Measurements from ENCODE around the gene MUC20. TPM values are rescaled to one million over a fixed set of nuclear protein-coding genes. Genes with fewer than 3 reads are reported as not detected.
"Not testable (repeated sequence)": the region's sequence is repeated elsewhere in the genome, so short reads cannot be mapped to it uniquely, and the experiment has no call there.

MUC20 gene
- total RNA-seq, 1 experiment from 2014 or later = not detected

GRCh38 chr3:195699860-195700259 lies 20.9 kb upstream of the MUC20 start:
- no peak overlapping the region for H3K4me3 ChIP-seq
- no peak overlapping the region for H3K27ac ChIP-seq
- peaks cover 6% of the 10 kb centered on the region for H3K36me3 ChIP-seq
- H3K27me3 ChIP-seq = no peaks in the 10 kb centered on the region
- no peaks in the 10 kb centered on the region for H3K9me3 ChIP-seq (replicated peaks)
- H3K4me1 ChIP-seq = peaks cover 11% of the 10 kb centered on the region
- DNase-seq = no peak

- Histone ChIP-seq H3K9me3 (replicated peaks) (no peaks in the 10 kb centered on the region), H3K27me3 (no peaks in the 10 kb centered on the region), H3K4me3 (no peak overlapping the region), H3K4me1 (peaks cover 11% of the 10 kb centered on the region), H3K36me3 (peaks cover 2% of the 10 kb centered on the region; the same call in 1 of the 2 replicates), H3K27ac (no peak overlapping the region)
- DNase-seq = no peak
These were observed 20.5 kb upstream of the MUC20 start for GRCh38 chr3:195700319-195700718.

- Histone ChIP-seq H3K27ac (no peak overlapping the region), H3K9me3 (replicated peaks) (no peaks in the 10 kb centered on the region), H3K4me1 (peaks cover 11% of the 10 kb centered on the region), H3K27me3 (no peaks in the 10 kb centered on the region), H3K36me3 (no peaks in the 10 kb centered on the region; the same call in 1 of the 2 replicates), H3K4me3 (no peak overlapping the region)
- no peak for DNase-seq
These were observed 19.5 kb upstream of the MUC20 start for GRCh38 chr3:195701042-195701915.

- H3K9me3 ChIP-seq (replicated peaks) = no peaks in the 10 kb centered on the region
- no peaks in the 10 kb centered on the region for H3K36me3 ChIP-seq
- H3K4me3 ChIP-seq = no peak overlapping the region
- no peaks in the 10 kb centered on the region for H3K27me3 ChIP-seq
- no peaks in the 10 kb centered on the region for H3K4me1 ChIP-seq
- no peak overlapping the region for H3K27ac ChIP-seq
- no peak for DNase-seq
These were observed 17.0 kb upstream of the MUC20 start for GRCh38 chr3:195703776-195704175.

GRCh38 chr3:195704433-195704999 lies 16.3 kb upstream of the MUC20 start:
- H3K4me1 ChIP-seq = no peaks in the 10 kb centered on the region
- no peak overlapping the region for H3K27ac ChIP-seq
- no peak for DNase-seq
- H3K36me3 ChIP-seq = no peaks in the 10 kb centered on the region
- no peak overlapping the region for H3K4me3 ChIP-seq
- no peaks in the 10 kb centered on the region for H3K27me3 ChIP-seq
- H3K9me3 ChIP-seq (replicated peaks) = no peaks in the 10 kb centered on the region

- Histone ChIP-seq H3K4me1 (no peaks in the 10 kb centered on the region), H3K36me3 (no peaks in the 10 kb centered on the region), H3K27ac (no peak overlapping the region), H3K4me3 (no peak overlapping the region), H3K9me3 (replicated peaks) (no peaks in the 10 kb centered on the region), H3K27me3 (no peaks in the 10 kb centered on the region)
- no peak for DNase-seq
These were observed 15.4 kb upstream of the MUC20 start for GRCh38 chr3:195705081-195705991.

- Histone ChIP-seq H3K4me1 (no peaks in the 10 kb centered on the region), H3K36me3 (no peaks in the 10 kb centered on the region), H3K27me3 (no peaks in the 10 kb centered on the region), H3K9me3 (replicated peaks) (no peaks in the 10 kb centered on the region), H3K27ac (no peak overlapping the region), H3K4me3 (no peak overlapping the region)
- no peak for DNase-seq
These were observed 12.7 kb upstream of the MUC20 start for GRCh38 chr3:195708061-195708460.

- Histone ChIP-seq H3K4me1 (no peaks in the 10 kb centered on the region), H3K4me3 (no peak overlapping the region), H3K36me3 (no peaks in the 10 kb centered on the region), H3K27me3 (no peaks in the 10 kb centered on the region), H3K27ac (no peak overlapping the region), H3K9me3 (replicated peaks) (no peaks in the 10 kb centered on the region)
- no peak for DNase-seq
These were observed 11.9 kb upstream of the MUC20 start for GRCh38 chr3:195708626-195709481.

GRCh38 chr3:195709676-195710085 lies 11.1 kb upstream of the MUC20 start:
- Histone ChIP-seq H3K27me3 (no peaks in the 10 kb centered on the region), H3K27ac (no peak overlapping the region), H3K4me1 (no peaks in the 10 kb centered on the region), H3K9me3 (replicated peaks) (no peaks in the 10 kb centered on the region), H3K36me3 (no peaks in the 10 kb centered on the region), H3K4me3 (no peak overlapping the region)
- no peak for DNase-seq

- H3K27ac ChIP-seq; DNase-seq; H3K9me3 ChIP-seq (replicated peaks); H3K4me1 ChIP-seq; H3K36me3 ChIP-seq; H3K27me3 ChIP-seq; H3K4me3 ChIP-seq: not testable (repeated sequence)
These were observed 10.5 kb upstream of the MUC20 start for GRCh38 chr3:195710126-195710905.

GRCh38 chr3:195711091-195711812 lies 9.5 kb upstream of the MUC20 start:
- not testable (repeated sequence) for H3K27me3 ChIP-seq; DNase-seq; H3K27ac ChIP-seq; H3K4me1 ChIP-seq; H3K4me3 ChIP-seq; H3K36me3 ChIP-seq; H3K9me3 ChIP-seq (replicated peaks)

GRCh38 chr3:195711813-195712534 lies 8.8 kb upstream of the MUC20 start:
- DNase-seq = no peak
- Histone ChIP-seq H3K36me3 (no peaks in the 10 kb centered on the region), H3K4me3 (no peak overlapping the region), H3K27ac (no peak overlapping the region), H3K27me3 (no peaks in the 10 kb centered on the region), H3K4me1 (no peaks in the 10 kb centered on the region), H3K9me3 (replicated peaks) (no peaks in the 10 kb centered on the region)

- not testable (repeated sequence) for H3K9me3 ChIP-seq (replicated peaks); H3K27ac ChIP-seq; DNase-seq; H3K36me3 ChIP-seq; H3K27me3 ChIP-seq; H3K4me3 ChIP-seq; H3K4me1 ChIP-seq
These were observed 8.3 kb upstream of the MUC20 start for GRCh38 chr3:195712535-195712910.

Data from SJCRH30 (cell line).